Measurements from ENCODE around the gene PTCHD1. TPM values are rescaled to one million over a fixed set of nuclear protein-coding genes. Genes with fewer than 3 reads are reported as not detected.

The PTCHD1 gene
- total and polyA plus RNA-seq, 8 donors, result under 0.01 to 0.16 (median 0.04) TPM; not detected in 1

GRCh38 chrX:23317799-23318724 is 16.6 kb upstream of the PTCHD1 start:
- intact Hi-C loops (cut with DNase I), result no loop called here
- no peaks in the 10 kb centered on the region for H3K9me3 ChIP-seq
- TF ChIP-seq CTCF (IDR thresholded peaks at IDR 0.05), result peak; percentile 59 to 68 (median 64)
- WGBS, 2 donors, result 46 to 51% methylated on average over 11 of the region's 11 CpGs
- FAIRE-seq, result no peak
- peak in 3 of 4 donors; percentile 63 to 84 (median 69) for ATAC-seq
- no peak overlapping the region for H3K27ac ChIP-seq
- no peaks in the 10 kb centered on the region for H3K36me3 ChIP-seq
- no peak overlapping the region for H3K4me3 ChIP-seq
- DNase-seq, result peak in 1 of 6 donors; percentile 63
- H3K27me3 ChIP-seq, result no peaks in the 10 kb centered on the region
- no peaks in the 10 kb centered on the region for H3K4me1 ChIP-seq

DNA sequence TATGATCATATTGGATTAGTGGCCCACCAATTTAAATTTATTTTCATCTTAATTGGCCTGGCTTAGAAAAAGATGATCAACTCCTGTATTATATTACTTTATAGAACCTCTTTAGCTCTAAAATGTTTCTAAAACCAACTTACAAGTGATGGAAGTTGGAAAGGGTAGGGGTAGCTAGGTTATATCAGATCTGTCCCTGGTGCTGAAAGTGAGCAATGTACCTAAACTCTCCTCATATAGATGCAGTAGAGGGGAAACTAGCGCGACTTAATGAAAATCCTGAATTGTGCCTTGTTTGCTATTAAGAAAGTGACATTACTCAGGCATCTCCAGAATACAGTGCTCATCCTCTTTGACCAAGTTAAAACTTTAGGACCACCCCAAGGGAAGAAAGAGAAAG is 7.5 kb upstream of the PTCHD1 start:
- TF ChIP-seq CTCF (IDR thresholded peaks at IDR 0.05), result no peak
- intact Hi-C loops (cut with DNase I), result no loop called here
- H3K9me3 ChIP-seq, result no peaks in the 10 kb centered on the region
- no peak for DNase-seq
- 42 to 64% methylated on average over 2 of the region's 2 CpGs for WGBS, 2 donors
- no peaks in the 10 kb centered on the region for H3K27me3 ChIP-seq
- no peaks in the 10 kb centered on the region for H3K36me3 ChIP-seq
- no peak overlapping the region for H3K27ac ChIP-seq
- no peak overlapping the region for H3K4me3 ChIP-seq
- H3K4me1 ChIP-seq, result no peaks in the 10 kb centered on the region
- no peak for FAIRE-seq
- no peak for ATAC-seq

DNA sequence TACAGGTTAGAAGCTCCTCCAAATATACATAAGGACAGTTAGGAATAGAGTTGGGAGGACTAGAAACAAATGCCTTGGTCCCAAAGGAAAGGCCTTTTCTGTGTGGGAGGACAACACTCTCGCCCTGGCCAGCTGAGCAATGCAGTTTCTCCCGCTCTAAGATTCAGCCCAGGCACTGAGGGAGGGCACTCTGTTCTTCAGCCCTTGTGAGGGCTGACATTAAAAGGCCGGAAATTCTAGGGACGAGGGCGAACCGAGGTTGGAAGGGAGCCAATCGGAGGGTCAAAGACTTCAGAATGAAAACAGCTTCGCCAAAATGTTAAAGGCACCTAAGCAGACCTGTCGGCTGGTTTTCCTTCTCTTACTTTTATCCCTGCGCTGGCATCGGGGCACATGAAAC is 2.9 kb upstream of the PTCHD1 start:
- DNase-seq (no peak), FAIRE-seq (no peak), ATAC-seq (no peak)
- Histone ChIP-seq H3K9me3 (no peaks in the 10 kb centered on the region), H3K36me3 (no peaks in the 10 kb centered on the region), H3K27me3 (peaks cover 0 to 25% (median 1%) of the 10 kb centered on the region in 4 donors), H3K27ac (no peak overlapping the region), H3K4me3 (no peak overlapping the region), H3K4me1 (no peaks in the 10 kb centered on the region)
- WGBS, 2 donors, result 29% methylated on average over 11 of the region's 11 CpGs
- no peak for TF ChIP-seq CTCF (IDR thresholded peaks at IDR 0.05)
- intact Hi-C loops (cut with DNase I), result no loop called here

DNA sequence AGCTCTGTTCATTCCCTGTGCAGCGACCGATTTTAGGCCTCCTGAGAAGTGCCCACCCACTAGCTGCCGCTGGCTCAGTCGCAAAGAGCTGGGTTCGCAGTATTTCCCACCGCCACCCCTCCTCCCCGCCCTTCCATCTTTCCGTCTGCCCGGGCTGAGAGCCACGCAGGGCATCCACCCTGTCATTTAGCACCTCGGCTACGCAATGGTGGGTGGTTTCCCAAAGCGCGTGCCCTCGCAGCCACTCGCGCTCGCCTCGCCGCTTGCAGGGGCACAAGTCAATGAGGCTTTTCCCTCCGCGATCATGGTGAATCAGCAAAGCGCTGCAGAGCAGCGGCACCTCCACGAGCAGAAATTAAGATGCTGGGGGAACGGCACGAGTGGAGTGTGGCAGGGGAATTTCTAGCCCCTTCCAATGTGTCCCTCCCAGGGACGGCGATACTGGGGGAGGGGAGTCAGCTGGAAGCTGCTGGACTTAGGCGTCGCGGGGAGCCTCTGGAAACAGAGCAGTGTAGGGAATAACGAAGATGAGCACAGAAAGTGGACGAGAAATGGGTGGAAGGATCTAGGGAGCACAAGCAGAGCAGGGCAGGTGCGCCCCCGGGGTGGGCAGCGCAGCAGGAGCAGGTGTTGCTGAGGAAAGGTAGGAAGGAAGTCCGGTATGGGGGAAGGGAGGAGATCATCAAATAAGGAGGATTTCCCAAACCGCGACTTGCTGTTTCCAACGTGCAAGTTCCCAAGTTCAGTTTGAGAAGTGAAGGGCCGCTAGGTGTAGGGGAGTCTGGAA is 2.4 kb upstream of the PTCHD1 start:
- Histone ChIP-seq H3K4me3 (peak overlapping the region in 1 of 4 donors; percentile 36), H3K36me3 (no peaks in the 10 kb centered on the region), H3K4me1 (no peaks in the 10 kb centered on the region), H3K27ac (no peak overlapping the region), H3K9me3 (no peaks in the 10 kb centered on the region), H3K27me3 (peaks cover 0 to 25% (median 2%) of the 10 kb centered on the region in 4 donors)
- DNase-seq (peak in 1 of 6 donors; percentile 58), ATAC-seq (peak in 3 of 4 donors; percentile 6 to 16 (median 16)), FAIRE-seq (no peak)
- intact Hi-C loops (cut with DNase I), result no loop called here
- TF ChIP-seq CTCF (IDR thresholded peaks at IDR 0.05), result no peak
- WGBS, 2 donors, result 4 to 23% methylated on average over 42 of the region's 42 CpGs
